Epithelial cell of esophagus (primary cell): Measurements from ENCODE around the gene RUFY4.

ENCODE experiments used
- DNase-seq: peaks from one replicate; pipeline ENCODE4 v3.0.0; 2010; ENCODE audit warnings: low read depth
- H3K4me3 ChIP-seq: 2 replicates; pipeline ENCODE4 v1.5.1; 2011; ENCODE audit warnings: mild to moderate bottlenecking, low read length, control low read depth
- TF ChIP-seq, protein P1 (sequence below): IDR thresholded peaks from 2 replicates; pipeline ENCODE4 v1.5.1; 2011; ENCODE audit warnings: low read depth, mild to moderate bottlenecking, low read length, control low read depth, inconsistent platforms; ENCODE audit not compliant: insufficient read depth; ENCODE audit errors: missing control alignments

The RUFY4 gene

DNA sequence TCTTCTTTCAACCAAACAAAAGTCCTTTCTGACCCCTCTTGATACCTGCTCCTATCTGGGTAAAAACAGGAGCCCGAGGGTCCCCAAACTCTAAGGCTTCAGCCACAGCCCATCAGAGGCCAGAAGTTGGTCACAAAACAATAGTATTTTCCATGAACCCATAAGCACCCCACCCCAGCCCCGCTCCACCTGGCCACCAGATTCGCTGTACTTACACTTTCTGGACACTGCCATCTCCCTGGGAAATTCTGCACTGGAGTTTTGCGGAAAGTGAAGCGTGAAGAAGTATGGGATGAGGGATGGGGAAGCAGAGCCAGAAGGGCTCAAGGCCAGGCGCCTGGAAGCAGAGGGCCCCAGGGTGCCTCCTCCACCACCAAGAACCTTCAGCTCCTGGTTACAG is 5.2 kb upstream of the RUFY4 start:
- H3K4me3 ChIP-seq: no peak overlapping the region
- TF ChIP-seq, protein P1, sequence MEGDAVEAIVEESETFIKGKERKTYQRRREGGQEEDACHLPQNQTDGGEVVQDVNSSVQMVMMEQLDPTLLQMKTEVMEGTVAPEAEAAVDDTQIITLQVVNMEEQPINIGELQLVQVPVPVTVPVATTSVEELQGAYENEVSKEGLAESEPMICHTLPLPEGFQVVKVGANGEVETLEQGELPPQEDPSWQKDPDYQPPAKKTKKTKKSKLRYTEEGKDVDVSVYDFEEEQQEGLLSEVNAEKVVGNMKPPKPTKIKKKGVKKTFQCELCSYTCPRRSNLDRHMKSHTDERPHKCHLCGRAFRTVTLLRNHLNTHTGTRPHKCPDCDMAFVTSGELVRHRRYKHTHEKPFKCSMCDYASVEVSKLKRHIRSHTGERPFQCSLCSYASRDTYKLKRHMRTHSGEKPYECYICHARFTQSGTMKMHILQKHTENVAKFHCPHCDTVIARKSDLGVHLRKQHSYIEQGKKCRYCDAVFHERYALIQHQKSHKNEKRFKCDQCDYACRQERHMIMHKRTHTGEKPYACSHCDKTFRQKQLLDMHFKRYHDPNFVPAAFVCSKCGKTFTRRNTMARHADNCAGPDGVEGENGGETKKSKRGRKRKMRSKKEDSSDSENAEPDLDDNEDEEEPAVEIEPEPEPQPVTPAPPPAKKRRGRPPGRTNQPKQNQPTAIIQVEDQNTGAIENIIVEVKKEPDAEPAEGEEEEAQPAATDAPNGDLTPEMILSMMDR: no peak
- DNase-seq: no peak

DNA sequence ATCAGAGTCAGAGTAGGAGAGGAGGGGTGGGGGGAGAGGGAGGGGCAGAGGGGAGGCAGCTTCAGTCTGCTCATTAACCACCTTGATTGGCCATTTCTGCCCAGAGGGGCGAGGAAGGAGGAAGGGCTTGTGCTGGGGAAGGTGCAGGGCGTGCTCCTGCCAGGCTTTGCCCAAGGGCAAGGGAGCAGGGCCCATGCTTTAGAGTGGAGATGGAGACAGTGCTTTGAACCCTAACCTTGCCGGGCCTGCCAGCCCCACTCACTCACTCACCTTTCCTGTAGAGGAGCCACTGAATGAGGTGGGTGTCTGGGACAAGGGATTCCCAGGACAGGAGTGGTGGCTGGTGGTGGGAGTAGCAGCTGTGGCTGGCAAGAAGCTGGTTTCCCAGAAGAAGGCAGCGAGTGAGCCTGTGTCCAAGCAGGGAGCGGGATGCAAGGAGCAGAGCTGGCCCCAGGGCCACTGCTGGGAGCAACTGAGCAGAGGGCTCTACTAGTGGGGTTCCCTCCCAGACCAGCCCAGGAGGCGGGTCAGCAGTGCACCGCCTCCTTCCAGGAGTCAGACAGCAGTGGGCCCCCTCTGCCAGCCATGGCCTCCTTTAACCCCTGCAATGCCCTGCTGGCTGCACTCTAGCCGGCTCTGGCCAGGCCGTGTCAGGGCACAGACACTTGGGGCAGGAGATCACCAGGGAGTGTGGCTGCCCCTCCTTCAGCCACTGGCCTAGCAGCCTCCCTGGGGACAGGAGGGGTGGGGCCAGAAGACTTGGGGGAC is 3.6 kb upstream of the RUFY4 start:
- H3K4me3 ChIP-seq: no peak overlapping the region
- no peak for DNase-seq
- TF ChIP-seq, protein P1: no peak

DNA sequence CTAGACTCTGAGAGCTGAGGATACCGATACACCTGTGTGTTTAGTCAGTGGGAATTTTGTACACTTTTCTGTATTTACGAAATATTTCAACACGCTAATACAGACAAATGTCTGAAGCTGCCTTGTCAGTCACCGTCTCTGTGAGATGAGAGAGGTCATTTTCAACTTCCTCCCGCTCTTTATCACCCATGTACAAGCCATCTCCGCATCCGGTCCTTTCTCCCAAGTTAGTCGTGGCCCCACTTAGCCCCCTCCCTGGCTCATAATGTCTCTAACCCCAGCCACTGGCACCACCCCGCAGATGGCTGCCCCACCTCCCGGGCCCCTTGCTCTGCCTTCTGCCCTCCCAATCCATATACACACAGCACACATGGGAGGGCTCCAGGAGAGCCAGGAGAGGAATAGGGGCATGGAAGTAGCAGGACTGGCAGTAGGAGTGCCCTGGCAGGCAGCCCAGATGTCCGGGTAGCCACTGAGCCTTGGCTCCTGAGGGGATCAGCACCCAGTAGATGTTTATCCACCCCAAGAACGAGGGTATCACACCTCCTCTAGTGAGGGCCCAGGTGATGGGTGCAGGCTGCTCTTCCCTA is 2.0 kb upstream of the RUFY4 start:
- TF ChIP-seq, protein P1: no peak
- DNase-seq: no peak
- H3K4me3 ChIP-seq: no peak overlapping the region

DNA sequence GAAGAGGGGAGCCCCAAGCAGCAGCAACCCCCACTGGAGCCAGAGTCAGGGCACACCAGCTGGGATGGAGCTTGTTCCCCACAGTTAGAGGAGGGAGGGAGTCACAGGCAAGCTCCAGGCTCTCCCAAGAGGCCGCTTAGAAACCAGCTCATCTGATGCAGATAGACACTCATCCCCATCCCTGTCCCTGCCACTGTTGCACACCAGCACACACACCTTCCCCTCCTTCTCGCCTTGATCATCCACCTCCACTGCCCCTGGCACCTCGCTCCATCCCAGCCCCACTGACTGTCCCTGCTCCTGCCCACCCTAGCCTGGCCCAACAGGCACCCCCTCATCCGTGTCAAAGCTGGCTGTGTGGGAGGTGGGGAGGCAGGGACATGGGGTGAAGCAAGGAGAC is 1.5 kb upstream of the RUFY4 start:
- DNase-seq: no peak
- TF ChIP-seq, protein P1: no peak
- H3K4me3 ChIP-seq: no peak overlapping the region

DNA sequence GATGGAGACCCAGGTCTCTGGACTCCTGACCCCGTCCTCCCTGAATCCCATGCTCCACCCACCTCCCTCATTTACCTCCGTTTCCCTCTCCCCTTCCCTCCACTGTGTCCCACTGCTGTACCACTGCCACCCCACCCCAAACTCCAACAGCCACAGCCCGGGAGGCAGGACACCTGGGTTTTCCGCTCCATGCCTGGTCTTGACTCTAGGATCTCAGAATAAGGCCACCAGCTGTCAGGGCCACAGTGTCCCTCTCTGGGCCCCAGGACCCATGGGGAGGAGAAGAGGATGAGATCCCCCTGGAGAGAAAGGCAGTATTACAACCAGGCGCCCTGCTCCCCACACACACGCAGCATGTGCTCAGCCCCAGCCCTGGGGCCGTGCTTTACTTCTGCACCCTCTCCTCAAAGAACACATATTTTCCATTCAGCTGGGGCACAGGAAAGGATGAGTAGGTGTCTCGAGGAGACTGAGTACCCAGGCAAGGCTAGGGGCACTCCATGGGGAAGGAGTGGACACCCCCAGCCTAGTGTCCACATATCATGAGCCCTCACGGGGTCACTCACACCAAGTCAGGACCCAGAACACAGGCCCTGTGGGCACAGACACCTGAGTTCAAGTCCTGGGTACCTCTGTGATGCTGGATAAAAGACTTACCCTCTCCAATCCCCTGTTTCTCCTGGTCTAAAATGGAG is 700 bp downstream of the RUFY4 start:
- TF ChIP-seq, protein P1: no peak
- DNase-seq: no peak
- H3K4me3 ChIP-seq: no peak overlapping the region

DNA sequence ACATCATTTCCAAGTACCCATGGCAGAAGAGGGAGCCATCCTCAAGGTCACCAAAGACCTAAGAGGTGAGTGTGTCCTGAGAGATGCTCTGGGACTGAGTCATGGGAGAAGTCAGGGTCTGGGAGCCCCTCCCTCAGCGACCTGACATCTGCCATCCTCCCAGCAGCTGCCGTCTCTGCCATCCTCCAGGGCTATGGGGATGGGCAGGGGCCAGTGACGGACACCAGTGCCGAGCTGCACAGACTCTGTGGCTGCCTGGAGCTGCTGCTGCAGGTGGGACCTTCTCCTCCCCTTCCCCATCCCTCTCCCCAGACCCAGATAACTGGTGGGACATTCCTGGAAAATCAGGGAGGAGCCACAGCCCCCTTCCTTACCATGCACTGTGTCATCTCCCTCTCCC is 1.5 kb downstream of the RUFY4 start:
- no peak for DNase-seq
- no peak overlapping the region for H3K4me3 ChIP-seq
- TF ChIP-seq, protein P1: no peak
